GM18505 (cell line): Measurements from ENCODE around the gene SLC12A9.
"Not testable (repeated sequence)": the region's sequence is repeated elsewhere in the genome, so short reads cannot be mapped to it uniquely, and the experiment has no call there.

ENCODE experiments used
- ATAC-seq: cut with Tn5 transposase; IDR thresholded peaks from one replicate; pipeline ENCODE4 v1.9.1; 2021; ENCODE audit not compliant: unreplicated experiment
- POLR2A ChIP-seq: IDR thresholded peaks from 4 replicates; pipeline ENCODE4 v1.6.1; 2011; ENCODE audit warnings: borderline replicate concordance; ENCODE audit not compliant: insufficient read depth, insufficient read length; ENCODE audit errors: extremely low read depth

SLC12A9 gene

GRCh38 chr7:100894860-100895700 is 42.6 kb downstream of the SLC12A9 start:
- no peak for TF ChIP-seq POLR2A
- no peak for ATAC-seq

- ATAC-seq, result no peak
- TF ChIP-seq POLR2A, result no peak
Measured at GRCh38 chr7:100895701-100895955, 43.1 kb downstream of the SLC12A9 start, which contains the start of gene ACHE. ACHE (minus strand) TSS chr7:100895888; CDS start chr7:100894232, 1,656 bp downstream.

- ATAC-seq, result no peak
- no peak for TF ChIP-seq POLR2A
Measured at GRCh38 chr7:100895956-100896731, 43.6 kb downstream of the SLC12A9 start.

- no peak for TF ChIP-seq POLR2A
- no peak for ATAC-seq
Measured at GRCh38 chr7:100896732-100897608, 44.5 kb downstream of the SLC12A9 start.

- ATAC-seq, result no peak
- no peak for TF ChIP-seq POLR2A
Measured at GRCh38 chr7:100897772-100898454, 45.4 kb downstream of the SLC12A9 start.

GRCh38 chr7:100899432-100899831 is 46.9 kb downstream of the SLC12A9 start:
- TF ChIP-seq POLR2A, result no peak
- ATAC-seq, result no peak

GRCh38 chr7:100900978-100901377 is 48.5 kb downstream of the SLC12A9 start:
- no peak for TF ChIP-seq POLR2A
- no peak for ATAC-seq

- no peak for TF ChIP-seq POLR2A
- ATAC-seq, result no peak
Measured at GRCh38 chr7:100901921-100902332, 49.4 kb downstream of the SLC12A9 start.

GRCh38 chr7:100902638-100903037 is 50.1 kb downstream of the SLC12A9 start:
- ATAC-seq, result no peak
- TF ChIP-seq POLR2A, result no peak

GRCh38 chr7:100908512-100908911 is 56.0 kb downstream of the SLC12A9 start:
- ATAC-seq, result no peak
- TF ChIP-seq POLR2A, result no peak

- not testable (repeated sequence) for ATAC-seq
Measured at GRCh38 chr7:100910443-100910842, 57.9 kb downstream of the SLC12A9 start.

GRCh38 chr7:100911484-100911883 is 59.0 kb downstream of the SLC12A9 start:
- ATAC-seq, result no peak
- no peak for TF ChIP-seq POLR2A
